Measurements from ENCODE around the gene TUBGCP6. TPM values are rescaled to one million over a fixed set of nuclear protein-coding genes. Genes with fewer than 3 reads are reported as not detected.

Gene TUBGCP6
- total RNA-seq, 1 donor from 2014 or later = 17.2 TPM

GRCh38 chr22:50246242-50247175 is 1.7 kb upstream of the TUBGCP6 start:
- Histone ChIP-seq H3K4me1 (ENCODE audit: control insufficient read depth in 3 of 3, insufficient read depth in 3 of 3, low read length in 3 of 3) (peaks cover 48 to 73% (median 64%) of the 10 kb centered on the region in 3 donors), H3K27ac (ENCODE audit: low read depth, low read length) (no peak overlapping the region), H3K9me3 (ENCODE audit: control insufficient read depth in 3 of 3, low read length in 3 of 3) (no peaks in the 10 kb centered on the region), H3K4me3 (ENCODE audit: low read length in 3 of 3) (peak overlapping the region; percentile 35 to 98 (median 79)), H3K36me3 (ENCODE audit: control insufficient read depth in 3 of 3, insufficient read depth in 3 of 3, low read length in 3 of 3) (peaks cover 15 to 28% (median 25%) of the 10 kb centered on the region in 3 donors), H3K27me3 (ENCODE audit: control insufficient read depth in 3 of 3, insufficient read depth in 3 of 3, low read length in 3 of 3) (no peaks in the 10 kb centered on the region), H3K9ac (ENCODE audit: low read depth in 1 of 3, low read length in 3 of 3) (peak overlapping the region in 2 of 3 donors; percentile 89 to 98)

DNA sequence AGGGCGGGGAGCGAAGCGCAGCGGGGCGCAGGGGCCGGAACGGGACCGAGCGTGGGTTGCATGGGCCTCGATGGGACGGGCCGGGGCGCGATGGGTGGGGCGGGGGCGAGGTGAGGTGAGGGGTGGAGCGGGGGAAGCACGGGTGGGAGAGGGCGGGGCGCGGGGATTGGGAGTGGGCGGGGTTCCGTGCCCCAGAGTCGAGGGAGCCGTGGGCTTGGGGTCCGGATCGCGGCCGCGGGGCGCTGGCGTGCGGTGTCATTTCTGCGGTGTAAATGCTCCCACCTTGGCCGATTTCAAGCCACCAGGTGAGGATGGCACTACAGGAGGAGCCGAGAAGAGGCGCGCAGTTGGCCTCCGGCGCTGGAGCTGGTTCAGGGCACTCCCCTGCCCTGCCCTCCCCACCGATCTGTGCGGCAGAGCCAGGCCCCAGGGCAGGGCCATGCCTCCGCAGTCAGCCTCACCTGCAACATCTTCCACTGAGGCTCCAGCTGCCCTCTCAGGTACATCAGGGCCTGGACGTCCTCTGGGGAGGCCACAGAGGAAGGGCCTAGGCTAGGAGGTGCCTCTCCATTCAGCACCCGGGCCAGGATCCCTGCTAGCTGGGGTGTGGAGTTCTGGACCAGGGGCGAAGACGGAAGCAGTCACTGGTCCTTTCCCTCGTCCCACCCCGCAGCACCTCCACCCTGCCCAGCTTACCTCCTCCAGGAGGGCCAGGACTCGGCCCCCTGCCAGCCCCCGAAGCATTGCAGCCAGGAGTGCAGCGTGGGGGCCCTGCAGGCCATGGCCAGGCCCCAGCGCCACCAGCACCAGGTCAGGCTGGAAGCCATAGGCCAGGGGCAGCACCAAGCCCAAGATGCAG is 620 bp upstream of the TUBGCP6 start:
- H3K9me3 ChIP-seq (ENCODE audit: control insufficient read depth in 3 of 3, low read length in 3 of 3) = no peaks in the 10 kb centered on the region

GRCh38 chr22:50243685-50244419 is 971 bp downstream of the TUBGCP6 start:
- Histone ChIP-seq H3K27ac (ENCODE audit: low read depth, low read length) (peak overlapping the region; percentile 82), H3K9me3 (ENCODE audit: control insufficient read depth in 3 of 3, low read length in 3 of 3) (no peaks in the 10 kb centered on the region), H3K27me3 (ENCODE audit: control insufficient read depth in 3 of 3, insufficient read depth in 3 of 3, low read length in 3 of 3) (no peaks in the 10 kb centered on the region), H3K4me3 (ENCODE audit: low read length in 3 of 3) (peak overlapping the region; percentile 93 to 98 (median 95)), H3K4me1 (ENCODE audit: control insufficient read depth in 3 of 3, insufficient read depth in 3 of 3, low read length in 3 of 3) (peaks cover 33 to 57% (median 47%) of the 10 kb centered on the region in 3 donors), H3K36me3 (ENCODE audit: control insufficient read depth in 3 of 3, insufficient read depth in 3 of 3, low read length in 3 of 3) (peaks cover 28 to 39% (median 36%) of the 10 kb centered on the region in 3 donors), H3K9ac (ENCODE audit: low read depth in 1 of 3, low read length in 3 of 3) (peak overlapping the region; percentile 89 to 99 (median 98))

More for the DNA sequence above, 620 bp upstream of the TUBGCP6 start:
- H3K9ac ChIP-seq (ENCODE audit: low read depth in 1 of 3, low read length in 3 of 3) = peak overlapping the region; percentile 89 to 98 (median 89)
- H3K27ac ChIP-seq (ENCODE audit: low read depth, low read length) = peak overlapping the region; percentile 82
- peak overlapping the region; percentile 93 to 98 (median 95) for H3K4me3 ChIP-seq (ENCODE audit: low read length in 3 of 3)
- H3K4me1 ChIP-seq (ENCODE audit: control insufficient read depth in 3 of 3, insufficient read depth in 3 of 3, low read length in 3 of 3) = peaks cover 46 to 71% (median 59%) of the 10 kb centered on the region in 3 donors
- H3K27me3 ChIP-seq (ENCODE audit: control insufficient read depth in 3 of 3, insufficient read depth in 3 of 3, low read length in 3 of 3) = no peaks in the 10 kb centered on the region
- H3K36me3 ChIP-seq (ENCODE audit: control insufficient read depth in 3 of 3, insufficient read depth in 3 of 3, low read length in 3 of 3) = peaks cover 15 to 28% (median 25%) of the 10 kb centered on the region in 3 donors

GRCh38 chr22:50242406-50242949 is 2.3 kb downstream of the TUBGCP6 start:
- H3K4me1 ChIP-seq (ENCODE audit: control insufficient read depth in 3 of 3, insufficient read depth in 3 of 3, low read length in 3 of 3) = peaks cover 33 to 46% (median 41%) of the 10 kb centered on the region in 3 donors
- H3K9me3 ChIP-seq (ENCODE audit: control insufficient read depth in 3 of 3, low read length in 3 of 3) = no peaks in the 10 kb centered on the region
- H3K4me3 ChIP-seq (ENCODE audit: low read length in 3 of 3) = peak overlapping the region; percentile 66 to 73 (median 72)
- H3K27me3 ChIP-seq (ENCODE audit: control insufficient read depth in 3 of 3, insufficient read depth in 3 of 3, low read length in 3 of 3) = no peaks in the 10 kb centered on the region
- peaks cover 28 to 35% (median 30%) of the 10 kb centered on the region in 3 donors for H3K36me3 ChIP-seq (ENCODE audit: control insufficient read depth in 3 of 3, insufficient read depth in 3 of 3, low read length in 3 of 3)
- H3K27ac ChIP-seq (ENCODE audit: low read depth, low read length) = no peak overlapping the region
- peak overlapping the region; percentile 65 to 76 (median 66) for H3K9ac ChIP-seq (ENCODE audit: low read depth in 1 of 3, low read length in 3 of 3)

DNA sequence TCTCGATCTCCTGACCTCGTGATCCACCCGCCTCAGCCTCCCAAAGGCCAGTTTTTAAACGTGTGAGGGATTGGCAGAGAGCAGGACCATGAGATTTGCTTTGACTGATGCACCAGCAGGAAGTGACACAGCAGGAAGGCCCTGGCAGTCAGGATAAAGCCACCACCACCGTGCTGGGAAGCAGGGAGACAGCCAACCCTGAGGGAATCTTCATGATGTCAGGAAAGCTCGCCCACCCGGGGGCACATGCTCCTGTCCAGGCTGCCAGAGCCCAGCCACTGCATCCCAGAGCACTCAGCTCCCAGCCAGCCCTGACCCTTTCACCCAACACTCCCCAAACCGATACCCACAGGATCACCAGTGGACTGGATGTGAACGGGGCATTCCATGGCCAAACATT is 6.1 kb downstream of the TUBGCP6 start:
- Histone ChIP-seq H3K27me3 (ENCODE audit: control insufficient read depth in 3 of 3, insufficient read depth in 3 of 3, low read length in 3 of 3) (no peaks in the 10 kb centered on the region), H3K36me3 (ENCODE audit: control insufficient read depth in 3 of 3, insufficient read depth in 3 of 3, low read length in 3 of 3) (peaks cover 20 to 28% (median 28%) of the 10 kb centered on the region in 3 donors)

GRCh38 chr22:50236731-50237409 is 8.0 kb downstream of the TUBGCP6 start:
- Histone ChIP-seq H3K4me1 (ENCODE audit: control insufficient read depth in 3 of 3, insufficient read depth in 3 of 3, low read length in 3 of 3) (peaks cover 8 to 10% (median 8%) of the 10 kb centered on the region in 3 donors), H3K9ac (ENCODE audit: low read depth in 1 of 3, low read length in 3 of 3) (no peak overlapping the region), H3K27ac (ENCODE audit: low read depth, low read length) (no peak overlapping the region), H3K9me3 (ENCODE audit: control insufficient read depth in 3 of 3, low read length in 3 of 3) (no peaks in the 10 kb centered on the region), H3K4me3 (ENCODE audit: low read length in 3 of 3) (no peak overlapping the region), H3K36me3 (ENCODE audit: control insufficient read depth in 3 of 3, insufficient read depth in 3 of 3, low read length in 3 of 3) (peaks cover 24 to 41% (median 32%) of the 10 kb centered on the region in 3 donors), H3K27me3 (ENCODE audit: control insufficient read depth in 3 of 3, insufficient read depth in 3 of 3, low read length in 3 of 3) (no peaks in the 10 kb centered on the region)

More for the DNA sequence above, 6.1 kb downstream of the TUBGCP6 start:
- Histone ChIP-seq H3K4me1 (ENCODE audit: control insufficient read depth in 3 of 3, insufficient read depth in 3 of 3, low read length in 3 of 3) (peaks cover 18 to 22% (median 21%) of the 10 kb centered on the region in 3 donors), H3K9me3 (ENCODE audit: control insufficient read depth in 3 of 3, low read length in 3 of 3) (no peaks in the 10 kb centered on the region), H3K4me3 (ENCODE audit: low read length in 3 of 3) (no peak overlapping the region), H3K9ac (ENCODE audit: low read depth in 1 of 3, low read length in 3 of 3) (no peak overlapping the region), H3K27ac (ENCODE audit: low read depth, low read length) (no peak overlapping the region)

GRCh38 chr22:50233223-50233622 is 11.6 kb downstream of the TUBGCP6 start:
- H3K27ac ChIP-seq (ENCODE audit: low read depth, low read length) = no peak overlapping the region
- H3K4me3 ChIP-seq (ENCODE audit: low read length in 3 of 3) = no peak overlapping the region
- no peaks in the 10 kb centered on the region for H3K27me3 ChIP-seq (ENCODE audit: control insufficient read depth in 3 of 3, insufficient read depth in 3 of 3, low read length in 3 of 3)
- H3K9me3 ChIP-seq (ENCODE audit: control insufficient read depth in 3 of 3, low read length in 3 of 3) = no peaks in the 10 kb centered on the region
- peaks cover 26 to 40% (median 34%) of the 10 kb centered on the region in 3 donors for H3K36me3 ChIP-seq (ENCODE audit: control insufficient read depth in 3 of 3, insufficient read depth in 3 of 3, low read length in 3 of 3)
- H3K4me1 ChIP-seq (ENCODE audit: control insufficient read depth in 3 of 3, insufficient read depth in 3 of 3, low read length in 3 of 3) = no peaks in the 10 kb centered on the region
- no peak overlapping the region for H3K9ac ChIP-seq (ENCODE audit: low read depth in 1 of 3, low read length in 3 of 3)

- peaks cover 28 to 44% (median 32%) of the 10 kb centered on the region in 3 donors for H3K36me3 ChIP-seq (ENCODE audit: control insufficient read depth in 3 of 3, insufficient read depth in 3 of 3, low read length in 3 of 3)
These were observed 12.2 kb downstream of the TUBGCP6 start for GRCh38 chr22:50232481-50233151.

More at GRCh38 chr22:50232481-50233151, 12.2 kb downstream of the TUBGCP6 start:
- Histone ChIP-seq H3K27me3 (ENCODE audit: control insufficient read depth in 3 of 3, insufficient read depth in 3 of 3, low read length in 3 of 3) (no peaks in the 10 kb centered on the region), H3K9ac (ENCODE audit: low read depth in 1 of 3, low read length in 3 of 3) (no peak overlapping the region), H3K9me3 (ENCODE audit: control insufficient read depth in 3 of 3, low read length in 3 of 3) (no peaks in the 10 kb centered on the region), H3K4me1 (ENCODE audit: control insufficient read depth in 3 of 3, insufficient read depth in 3 of 3, low read length in 3 of 3) (no peaks in the 10 kb centered on the region), H3K4me3 (ENCODE audit: low read length in 3 of 3) (no peak overlapping the region), H3K27ac (ENCODE audit: low read depth, low read length) (no peak overlapping the region)
